KG1 (cell line): ENCODE results near the gene ANGPT4.
"Not testable (repeated sequence)": the region's sequence is repeated elsewhere in the genome, so short reads cannot be mapped to it uniquely, and the experiment has no call there.

Source experiments
- DNase-seq: peaks from one replicate; lab custom pipeline; 2025; lab: John Stamatoyannopoulos, UW

The ANGPT4 gene

DNA sequence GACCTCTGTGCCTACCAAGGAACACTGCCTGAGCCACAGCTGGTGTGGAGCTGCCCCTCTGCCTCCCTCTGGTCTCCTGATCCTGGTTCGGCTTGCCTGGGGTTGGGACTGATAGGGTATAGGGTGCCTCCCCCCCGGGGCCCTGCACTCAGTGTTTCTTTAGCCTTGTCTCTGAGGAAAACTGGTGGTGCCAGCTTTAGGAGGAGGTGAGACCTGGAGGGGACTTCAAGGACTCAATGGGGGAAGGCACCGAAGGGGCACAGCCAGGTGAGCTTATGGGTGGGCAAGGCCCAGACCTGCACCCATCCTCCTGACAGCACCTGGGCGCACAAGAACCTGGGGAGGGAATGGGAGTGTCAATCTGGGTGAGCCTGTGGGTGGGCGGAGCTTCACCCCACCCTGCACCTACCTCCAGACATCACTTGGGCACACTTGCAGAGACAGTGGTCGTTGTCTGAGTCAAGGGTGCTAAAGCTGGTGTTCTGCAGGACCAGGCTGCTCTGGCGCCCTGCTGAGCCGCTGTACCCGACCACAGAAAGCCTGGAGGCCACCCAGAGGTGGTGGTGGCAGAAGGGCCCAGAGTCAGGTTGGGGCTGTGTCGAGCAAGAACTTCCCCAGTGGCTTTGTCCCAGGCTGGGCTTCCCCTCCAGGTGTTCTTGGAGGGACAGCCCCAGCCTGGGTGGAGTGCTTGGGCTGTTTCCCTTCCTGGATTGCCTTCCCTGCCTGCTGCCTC is 42.1 kb downstream of the ANGPT4 start:
- no peak for DNase-seq

- no peak for DNase-seq
Observed at GRCh38 chr20:872855-873520, 43.1 kb downstream of the ANGPT4 start.

DNA sequence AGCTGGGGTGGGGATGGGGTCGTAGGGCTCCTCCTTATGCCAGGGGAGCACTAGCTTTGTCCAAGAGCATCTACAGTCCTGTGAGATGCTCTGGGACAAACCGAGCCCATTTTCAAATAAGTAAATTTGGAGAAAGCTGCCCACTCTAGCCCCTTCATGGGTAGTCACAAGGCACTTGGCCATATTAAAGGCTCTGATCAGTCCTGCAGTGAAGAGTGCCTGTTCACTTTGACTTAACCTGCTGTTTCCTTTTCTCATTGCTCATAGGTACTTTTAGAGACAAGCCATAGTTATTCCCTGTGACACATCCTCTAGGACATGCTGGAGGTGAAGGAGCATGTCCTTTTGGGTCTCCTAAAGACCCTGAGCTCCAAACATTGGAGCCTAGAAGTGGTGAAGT is 44.2 kb downstream of the ANGPT4 start:
- no peak for DNase-seq

- DNase-seq: no peak
Observed at GRCh38 chr20:871436-871835, 44.7 kb downstream of the ANGPT4 start.

- no peak for DNase-seq
Observed at GRCh38 chr20:870758-871157, 45.4 kb downstream of the ANGPT4 start.

DNA sequence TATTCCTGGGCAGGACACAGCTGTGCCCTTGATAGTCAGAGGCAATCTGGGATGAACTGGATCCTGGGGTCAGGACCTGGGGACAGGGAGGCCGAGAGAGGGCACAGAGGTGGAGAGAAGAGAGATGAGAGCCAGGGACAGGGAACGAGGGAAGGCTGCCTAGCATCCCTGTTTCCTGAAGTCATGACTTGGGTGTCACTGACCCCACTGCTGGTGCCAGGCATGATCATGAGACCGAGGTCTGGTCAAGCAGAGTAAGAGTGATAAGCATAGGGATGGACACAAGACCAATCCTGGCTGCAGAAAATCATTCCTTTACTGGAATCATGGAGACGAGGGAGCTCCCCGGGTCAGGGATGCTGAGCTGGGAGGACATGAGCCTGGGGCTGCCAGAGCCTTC is 46.5 kb downstream of the ANGPT4 start:
- no peak for DNase-seq

DNA sequence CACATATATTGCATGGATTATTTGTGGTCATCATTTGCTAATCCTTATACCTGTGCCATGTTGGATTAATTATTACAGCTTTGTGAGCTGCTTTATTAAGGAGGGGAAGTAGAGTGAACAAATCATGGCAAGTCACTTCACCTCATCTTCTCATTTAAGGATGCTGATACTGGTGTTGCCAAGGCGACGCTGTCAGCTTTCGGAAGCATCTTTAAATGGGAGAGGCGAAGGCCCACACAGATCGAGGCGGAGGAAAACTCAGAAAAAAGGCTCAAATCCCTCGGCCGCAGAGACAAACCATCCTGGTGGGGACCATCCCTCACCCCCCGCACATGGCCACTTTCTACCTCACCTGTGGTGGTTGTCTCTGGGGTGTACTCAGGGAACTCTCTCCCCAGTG is 47.9 kb downstream of the ANGPT4 start:
- DNase-seq: no peak

DNA sequence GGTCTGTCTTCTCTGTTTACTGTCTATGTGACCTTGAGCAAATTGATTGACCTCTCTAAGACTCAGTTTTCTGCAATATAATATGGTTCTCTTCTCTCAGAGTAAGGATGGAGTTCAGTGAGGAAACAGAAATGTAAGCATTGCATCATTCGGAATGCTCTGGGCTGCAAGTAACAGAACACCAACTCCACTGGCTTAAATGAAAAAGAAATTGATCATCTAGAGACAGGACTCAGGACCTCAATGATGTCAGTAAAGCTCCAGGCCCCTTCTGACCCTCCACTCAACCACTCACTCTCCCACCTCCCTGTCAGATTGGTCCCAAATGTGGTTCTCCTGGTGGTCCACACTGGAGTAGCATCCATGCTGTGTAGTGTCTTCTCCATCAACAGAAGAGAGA is 50.7 kb downstream of the ANGPT4 start:
- no peak for DNase-seq

DNA sequence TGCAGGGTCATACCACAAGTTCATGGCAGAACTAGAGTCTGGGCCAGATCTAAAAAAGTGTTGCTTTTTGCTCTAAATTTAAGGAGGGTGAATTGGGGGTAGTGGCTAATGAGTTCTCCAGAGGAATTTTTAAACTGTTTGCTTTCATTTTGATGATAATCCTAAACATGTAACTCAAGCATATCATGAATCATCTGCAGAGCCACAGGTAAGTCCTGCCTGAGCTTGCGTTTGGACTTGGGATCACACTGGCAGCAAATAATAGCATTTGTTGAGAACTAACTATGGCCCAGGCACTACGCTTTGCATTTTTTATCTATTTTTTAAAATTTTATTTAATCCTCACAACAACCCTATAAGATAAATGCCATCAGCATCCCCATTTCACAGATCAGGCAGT is 55.2 kb downstream of the ANGPT4 start:
- no peak for DNase-seq

- DNase-seq: no peak
Observed at GRCh38 chr20:859751-860231, 56.3 kb downstream of the ANGPT4 start.

- no peak for DNase-seq
Observed at GRCh38 chr20:858011-858410, 58.1 kb downstream of the ANGPT4 start.

- DNase-seq: no peak
Observed at GRCh38 chr20:856361-856775, 59.8 kb downstream of the ANGPT4 start.

- DNase-seq: no peak
Observed at GRCh38 chr20:855466-856360, 60.4 kb downstream of the ANGPT4 start.

GRCh38 chr20:854601-855000 is 61.5 kb downstream of the ANGPT4 start:
- DNase-seq: no peak

GRCh38 chr20:853406-853996 is 62.6 kb downstream of the ANGPT4 start:
- no peak for DNase-seq

DNA sequence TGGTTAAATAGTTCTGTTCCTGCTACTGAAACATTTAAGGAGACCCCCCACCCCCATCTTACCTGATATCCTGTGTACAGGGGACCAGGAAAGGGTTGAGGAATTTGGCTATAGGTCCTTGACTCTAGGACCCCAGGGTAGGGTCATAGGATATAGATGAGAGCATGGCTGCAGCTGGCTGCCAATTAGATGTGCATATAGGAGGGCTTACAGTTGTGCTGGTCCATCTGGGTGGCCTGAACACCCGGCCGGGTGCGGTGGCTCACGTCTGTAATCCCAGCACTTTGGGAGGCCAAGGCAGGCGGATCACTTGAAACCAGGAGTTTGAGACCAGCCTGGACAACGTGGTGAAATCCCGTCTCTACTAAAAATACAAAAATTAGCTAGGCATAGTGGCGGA is 67.4 kb downstream of the ANGPT4 start:
- DNase-seq: not testable (repeated sequence)

DNA sequence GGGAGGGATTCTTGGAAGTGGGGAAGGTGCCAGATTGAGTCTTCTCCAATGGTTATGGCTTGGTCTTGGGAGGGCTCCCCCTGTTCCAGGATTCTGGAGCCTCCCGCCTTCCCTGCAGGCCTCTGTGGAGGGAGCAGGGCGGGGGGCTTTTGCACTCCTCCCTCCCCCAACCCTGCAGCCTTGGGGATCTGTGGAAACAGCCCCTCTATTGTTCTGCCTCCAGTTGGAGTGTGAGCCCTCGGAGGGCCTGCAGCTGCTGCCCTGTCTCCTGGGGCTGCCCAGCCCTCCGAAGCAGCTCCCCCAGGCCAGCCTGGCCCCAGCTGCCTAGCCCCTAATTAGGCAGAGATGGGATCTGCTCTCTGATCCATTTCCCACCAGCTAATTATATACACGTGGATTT is 67.9 kb downstream of the ANGPT4 start:
- DNase-seq: no peak

DNA sequence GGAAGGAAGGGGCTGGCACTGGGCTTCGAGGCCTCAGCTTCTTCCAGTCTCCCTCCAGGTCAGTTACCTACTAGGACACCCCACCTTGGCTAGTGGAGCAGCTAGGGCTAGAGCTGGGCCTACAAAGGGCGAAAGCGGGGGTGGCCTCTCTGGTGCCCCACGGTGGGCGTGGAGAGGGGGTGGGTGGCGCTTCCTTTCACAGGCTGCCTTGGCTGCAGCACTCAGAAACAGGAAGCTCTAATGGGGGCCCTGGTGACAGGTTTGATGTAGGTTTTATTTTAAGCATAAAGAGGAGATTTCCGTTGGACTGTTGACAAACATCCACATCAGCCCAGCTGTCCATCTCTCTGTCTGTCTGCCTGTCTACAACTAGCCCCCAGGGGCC is 69.2 kb downstream of the ANGPT4 start:
- DNase-seq: peak; percentile 57

- DNase-seq: no peak
Observed at GRCh38 chr20:845941-846893, 69.9 kb downstream of the ANGPT4 start.

DNA sequence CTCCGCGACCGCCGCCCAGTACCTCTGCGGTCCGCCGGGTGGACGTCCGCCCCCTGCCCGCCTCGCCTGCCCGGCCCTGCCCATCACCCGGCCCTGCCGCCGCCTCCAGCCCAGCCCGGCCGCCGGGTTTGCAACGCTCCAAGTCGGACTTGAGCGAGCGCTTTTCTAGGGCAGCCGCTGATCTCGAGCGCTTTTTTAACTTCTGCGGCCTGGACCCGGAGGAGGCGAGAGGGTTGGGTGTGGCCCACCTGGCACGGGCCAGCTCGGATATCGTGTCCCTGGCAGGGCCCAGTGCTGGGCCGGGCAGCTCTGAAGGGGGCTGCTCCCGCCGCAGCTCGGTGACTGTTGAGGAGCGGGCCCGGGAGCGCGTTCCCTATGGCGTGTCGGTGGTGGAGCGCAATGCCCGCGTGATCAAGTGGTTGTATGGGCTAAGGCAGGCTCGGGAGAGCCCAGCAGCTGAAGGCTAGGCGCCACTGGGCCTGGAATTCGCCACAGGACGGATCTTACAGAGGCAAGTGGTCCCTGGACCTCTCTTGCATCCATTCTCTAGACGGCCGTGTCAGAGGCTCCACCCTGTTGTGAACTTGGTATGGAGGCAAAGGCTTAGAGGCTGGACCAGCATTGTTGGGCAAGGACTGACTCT is 70.8 kb downstream of the ANGPT4 start:
- no peak for DNase-seq
